NOMO-1 treated with dmso at 0.1 percent for 144 hours (cell line): ENCODE data around the gene AACS.
"Not testable (repeated sequence)": the region's sequence is repeated elsewhere in the genome, so short reads cannot be mapped to it uniquely, and the experiment has no call there.

Experiments used
- DNase-seq: peaks from one replicate; lab custom pipeline; 2025; ENCODE audit not compliant: unreplicated experiment; lab: John Stamatoyannopoulos, UW

The AACS gene

DNA sequence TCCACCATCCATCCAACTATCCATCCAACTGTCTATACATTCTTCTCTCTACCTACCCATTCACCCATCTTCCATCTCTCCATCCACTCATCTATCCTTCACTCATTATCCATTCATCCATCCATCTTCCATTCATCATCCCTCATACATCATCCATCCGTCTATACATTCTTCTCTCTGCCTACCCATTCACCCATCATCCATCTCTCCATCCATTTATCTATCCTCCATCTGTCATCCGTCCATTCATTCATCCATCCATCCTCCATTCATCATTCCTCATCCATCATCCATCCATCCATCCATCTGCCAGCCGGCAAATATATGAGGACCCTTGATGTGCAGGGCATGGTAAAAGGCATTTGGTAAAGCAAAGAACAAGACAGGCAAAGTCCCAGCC, 25.2 kb downstream of the AACS start:
- DNase-seq = no peak

DNA sequence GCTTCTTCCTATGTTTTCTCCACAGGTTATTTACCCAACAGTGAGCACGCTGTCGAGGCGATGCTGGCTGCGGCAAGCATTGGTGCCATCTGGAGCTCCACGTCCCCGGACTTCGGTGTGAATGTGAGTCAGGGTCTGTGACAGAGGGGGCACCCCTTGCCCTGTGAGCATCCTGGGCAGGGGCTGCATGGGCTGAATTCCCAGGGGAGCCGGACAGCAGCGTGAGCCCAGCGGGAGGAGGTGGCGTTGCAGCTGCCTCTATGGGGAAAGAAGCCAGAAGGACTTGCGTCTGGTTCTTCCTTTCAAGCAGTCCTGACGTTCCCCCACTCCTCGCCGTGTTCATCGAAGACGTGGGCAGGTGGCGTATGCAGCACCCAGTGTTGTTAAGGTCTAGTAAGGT, 26.2 kb downstream of the AACS start:
- no peak for DNase-seq

DNA sequence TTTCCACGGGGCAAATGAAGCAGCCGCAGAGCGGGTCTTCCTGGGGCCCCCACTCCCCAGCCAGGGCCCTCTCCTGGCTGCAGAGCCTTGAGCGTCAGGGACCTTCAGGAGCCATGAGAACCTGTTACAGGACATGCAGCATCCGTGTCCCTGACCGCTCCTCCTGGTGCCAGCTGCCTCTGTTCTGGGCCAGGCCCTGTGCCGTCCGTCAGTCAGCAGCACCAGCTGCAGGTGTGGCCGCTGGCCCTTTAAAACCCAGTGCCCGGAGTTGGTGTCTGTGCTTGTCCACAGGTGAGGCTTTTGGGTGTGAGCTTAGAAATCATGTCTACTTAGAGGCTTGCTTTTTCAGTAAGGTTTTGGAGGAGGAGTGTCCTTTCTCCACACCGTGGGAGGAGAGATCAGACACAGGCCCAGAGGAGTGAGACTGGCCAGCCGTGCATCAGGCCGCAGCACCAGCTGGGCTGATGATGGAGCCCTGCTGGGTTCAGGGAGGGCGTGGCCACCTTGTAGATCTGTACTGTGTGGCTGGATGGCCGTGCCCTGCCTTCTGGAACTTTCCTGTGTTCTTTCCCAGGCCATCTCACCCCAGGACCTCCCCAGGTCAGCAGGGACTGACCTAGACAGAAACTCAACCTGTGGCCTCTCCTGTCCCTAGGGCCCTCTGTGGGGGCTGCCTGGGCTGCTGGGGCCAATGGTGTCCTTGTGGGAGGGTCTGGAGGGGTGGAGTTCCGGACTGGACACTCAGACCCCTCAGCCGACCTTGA, 27.1 kb downstream of the AACS start:
- no peak for DNase-seq

DNA sequence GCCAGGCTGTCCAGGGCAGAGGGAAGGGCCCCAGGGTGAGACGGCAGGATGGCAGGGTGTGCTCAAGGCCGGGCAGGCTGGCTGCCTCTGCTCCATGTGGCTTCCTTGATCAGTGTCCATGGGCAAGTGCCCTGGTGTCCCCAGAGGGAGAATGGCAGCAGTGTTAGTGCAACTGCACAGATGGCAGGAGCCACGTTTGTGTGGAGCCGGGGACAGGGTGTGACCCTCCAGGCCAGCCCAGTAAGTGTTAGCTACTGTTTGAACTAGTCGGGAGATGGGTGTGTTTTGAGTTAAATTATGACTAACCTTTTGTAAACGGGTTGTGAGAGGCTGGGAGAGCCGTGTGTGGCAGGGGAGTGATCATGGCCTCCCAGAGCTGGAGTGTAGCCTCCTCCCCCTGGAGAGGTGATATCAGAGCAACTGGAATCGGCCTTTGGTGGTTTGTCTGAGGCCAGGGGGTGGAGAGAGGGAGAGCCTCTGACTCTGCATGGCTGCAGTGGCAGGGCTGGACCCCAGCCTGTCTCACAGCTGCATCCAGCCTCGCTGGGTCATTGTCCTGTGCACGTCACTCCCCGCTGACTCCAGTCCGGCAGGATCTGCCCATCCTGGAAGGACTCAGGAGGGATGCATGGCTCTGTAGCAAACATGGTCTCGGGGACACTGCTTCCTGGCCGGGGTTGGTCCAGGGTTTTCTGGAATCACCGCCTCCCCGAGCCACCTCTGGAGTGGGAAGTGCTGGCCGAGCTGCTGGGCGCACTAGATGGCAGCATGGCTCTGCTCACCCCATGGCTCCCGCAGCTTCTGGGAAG, 27.8 kb downstream of the AACS start:
- no peak for DNase-seq

DNA sequence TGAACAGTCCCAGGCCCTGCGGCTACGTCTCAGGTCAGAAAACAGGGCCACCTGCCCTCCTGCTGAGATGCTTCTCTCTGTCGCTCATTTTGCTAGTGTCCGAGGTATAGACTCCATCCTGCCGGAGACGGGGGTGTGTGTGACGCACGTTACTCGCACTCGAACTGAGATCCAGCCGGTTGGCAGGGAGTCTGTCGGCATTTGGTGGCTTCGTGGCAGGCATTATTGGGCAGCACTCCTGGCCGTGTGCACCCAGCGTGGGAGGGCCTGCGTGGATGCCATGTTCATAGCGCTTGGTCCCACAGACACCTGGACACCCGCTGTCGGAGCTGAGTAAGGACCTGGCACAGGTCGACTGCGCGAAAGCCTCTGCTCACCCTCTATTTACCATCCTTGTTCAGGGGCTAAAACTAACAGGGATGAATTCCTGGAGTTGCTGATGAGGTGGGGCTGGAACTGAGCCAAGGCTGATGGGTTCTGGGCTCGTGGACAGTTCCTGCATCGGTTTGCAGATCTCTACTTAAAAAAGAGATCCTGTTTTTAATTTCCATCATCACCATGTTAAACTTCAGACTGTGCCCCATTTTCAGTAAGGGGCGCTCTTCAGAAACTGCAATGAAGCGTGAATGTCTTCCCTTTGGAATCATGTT, 28.6 kb downstream of the AACS start:
- DNase-seq = no peak

DNA sequence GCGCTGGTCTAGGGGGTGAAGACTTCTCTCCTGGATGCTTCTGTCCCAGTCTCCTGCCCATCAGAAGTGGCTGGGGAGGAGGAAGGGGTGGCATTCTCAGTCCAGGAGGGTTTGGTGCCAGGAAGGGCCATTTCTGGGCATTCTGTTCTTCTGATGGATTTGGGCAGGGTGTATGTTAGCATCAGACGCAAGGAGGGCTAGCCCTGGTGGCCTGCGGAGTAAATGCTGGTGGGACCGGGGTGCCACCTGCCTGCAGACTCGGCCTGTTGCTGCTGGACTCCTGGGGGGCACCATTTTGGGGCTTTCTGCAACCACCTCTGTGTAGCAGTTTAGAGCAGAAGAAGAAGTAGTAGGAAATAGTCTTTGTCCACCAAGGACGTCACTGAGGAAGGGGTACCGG, 31.7 kb downstream of the AACS start:
- DNase-seq = no peak

DNA sequence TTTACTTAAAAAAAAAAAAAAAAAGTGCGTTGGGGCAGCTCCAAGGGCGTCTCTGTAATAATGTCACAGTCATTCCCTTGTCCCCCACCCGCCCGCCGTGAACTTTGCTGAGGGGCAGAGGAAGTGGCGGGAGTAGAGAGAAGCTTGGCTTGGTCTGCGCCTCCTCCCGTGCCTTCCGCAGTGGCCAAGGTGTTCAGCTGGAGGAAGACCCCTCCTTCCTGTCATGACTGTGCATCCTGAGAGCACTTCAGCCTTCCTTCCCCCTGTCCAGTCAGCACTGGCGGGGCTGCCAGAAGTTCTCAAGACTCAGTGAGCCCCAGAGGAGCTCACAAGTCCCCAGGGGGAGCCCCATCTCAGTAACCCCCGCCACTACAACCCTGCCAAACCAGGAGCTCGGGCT, 32.2 kb downstream of the AACS start:
- no peak for DNase-seq

DNA sequence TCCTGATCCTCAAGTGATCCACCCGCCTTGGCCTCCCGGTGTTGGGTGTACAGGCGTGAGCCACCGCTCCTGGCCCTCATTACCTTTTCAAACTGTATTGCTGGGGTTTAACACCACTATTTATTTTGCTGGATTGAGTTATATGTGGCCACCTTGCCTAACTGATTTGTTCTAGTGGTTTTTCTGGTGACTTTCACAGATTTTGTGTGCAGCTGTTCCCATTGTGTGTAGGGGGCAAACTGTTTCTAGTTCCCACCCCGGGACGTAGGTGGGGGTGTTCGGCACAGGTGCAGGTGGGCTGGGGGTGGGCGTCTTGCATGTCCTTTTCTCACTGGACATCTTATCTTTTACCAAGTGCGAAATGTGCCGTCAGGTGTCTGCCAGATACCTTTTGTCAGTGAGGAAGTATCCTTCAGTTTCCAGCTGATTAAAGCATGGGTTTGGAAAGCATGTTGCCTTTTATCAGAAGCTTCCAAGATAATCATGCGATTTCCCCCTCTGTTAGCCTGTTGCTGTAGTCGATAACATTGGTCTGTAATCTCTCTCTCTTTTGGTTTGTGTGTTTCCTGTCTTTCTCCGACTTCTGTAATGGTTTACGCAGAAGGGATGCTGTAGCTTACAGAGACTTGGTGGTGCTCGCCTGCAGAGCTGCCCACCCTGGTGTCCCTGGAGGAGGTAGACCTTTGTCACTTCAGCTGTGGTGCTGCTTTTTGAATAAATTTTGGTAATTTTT, 33.6 kb downstream of the AACS start:
- DNase-seq = no peak

DNA sequence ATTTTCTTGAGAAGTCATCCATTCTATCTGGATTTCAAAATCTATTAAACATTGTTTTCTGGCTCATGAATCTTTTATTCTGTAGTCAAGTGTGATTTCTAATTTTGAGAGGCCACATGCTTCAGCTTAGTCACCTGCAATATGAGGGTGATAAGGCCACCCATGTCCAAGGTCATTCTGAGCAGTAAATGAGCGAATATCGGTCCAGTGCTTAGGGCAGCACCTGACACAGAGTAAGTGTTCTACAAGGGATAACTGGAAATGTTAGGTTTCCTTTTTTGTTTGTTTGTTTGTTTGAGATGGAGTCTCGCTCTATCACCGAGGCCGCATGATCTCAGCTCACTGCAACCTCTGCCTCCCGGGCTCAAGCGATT, 34.2 kb downstream of the AACS start:
- no peak for DNase-seq

DNA sequence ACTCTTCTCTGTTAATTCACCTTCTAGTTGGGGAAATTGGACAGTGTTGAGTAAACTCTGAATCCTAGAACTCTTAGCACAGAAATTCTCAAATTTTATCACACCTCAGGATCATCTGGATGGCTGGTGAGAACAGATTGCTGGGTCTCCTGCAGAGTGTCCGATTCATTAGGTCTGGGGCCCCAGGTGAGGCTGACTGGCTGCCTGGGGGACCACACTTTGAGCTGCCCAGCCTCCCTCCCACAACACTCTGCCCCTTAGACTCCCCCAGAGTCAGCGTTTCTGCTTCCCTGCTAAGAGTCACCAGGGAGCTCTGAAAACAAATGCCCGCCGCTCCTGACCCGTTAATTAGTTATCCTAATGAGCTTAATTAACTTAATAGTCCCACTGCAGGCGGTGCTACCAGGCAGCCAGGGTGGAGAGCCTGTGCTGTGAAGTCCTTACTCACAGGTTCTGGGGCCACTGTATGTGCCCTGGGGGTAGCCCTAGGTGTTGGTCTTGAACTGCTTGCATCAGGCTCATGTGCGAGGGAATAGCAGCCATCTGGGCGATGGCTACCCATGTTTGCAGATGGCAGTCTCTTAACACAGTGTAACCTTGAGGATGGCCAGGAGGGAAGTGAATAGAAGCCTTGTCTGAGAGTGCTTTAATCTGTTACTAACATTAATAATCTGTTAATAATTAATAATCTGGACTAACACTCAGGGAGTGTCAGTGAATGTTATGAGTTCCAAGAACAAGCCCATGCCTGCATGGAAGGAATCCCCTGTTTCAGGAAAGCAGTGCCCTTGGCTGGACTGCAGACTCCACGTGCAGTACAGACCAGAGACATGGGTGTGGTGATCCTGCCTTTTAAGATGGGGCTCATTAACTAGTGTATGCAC, 35.6 kb downstream of the AACS start:
- DNase-seq = no peak

DNA sequence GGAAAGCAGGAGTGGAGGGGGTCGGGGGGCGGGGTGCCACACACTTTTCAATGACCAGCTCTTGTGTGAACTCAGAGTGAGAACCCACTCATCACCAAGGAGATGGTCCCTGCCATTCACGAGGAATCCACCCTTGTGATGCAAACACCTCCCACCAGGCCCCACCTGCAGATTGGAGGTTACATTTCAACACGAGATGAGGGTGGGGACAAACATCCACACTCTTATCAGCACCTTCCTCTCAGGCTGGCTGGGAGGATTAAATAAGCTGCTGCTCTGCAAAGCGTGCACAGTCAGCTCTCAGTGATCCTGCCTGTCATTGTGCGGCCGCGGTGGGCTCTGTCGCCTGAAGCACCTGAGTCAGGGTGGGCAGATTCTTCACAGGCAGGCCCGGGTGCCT, 39.7 kb downstream of the AACS start:
- no peak for DNase-seq

DNA sequence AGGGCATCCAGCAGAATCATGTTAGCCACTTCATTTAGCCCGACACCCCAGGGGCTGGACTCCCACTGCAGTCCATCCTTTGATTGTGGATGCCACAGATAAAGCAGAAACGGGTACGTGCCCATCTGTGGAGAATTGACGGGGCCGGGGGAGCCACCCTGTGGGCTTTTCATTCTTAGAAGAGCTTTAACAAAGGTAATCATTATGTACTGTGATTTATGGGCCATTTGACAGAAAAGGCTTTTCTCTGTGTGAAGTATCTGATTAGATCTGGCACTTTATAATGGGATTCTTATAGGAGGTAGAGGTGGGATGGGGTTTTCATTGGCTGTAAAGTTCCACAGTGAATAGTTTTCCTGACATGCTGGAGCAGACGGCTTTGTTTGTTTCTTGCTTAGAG, 40.4 kb downstream of the AACS start:
- DNase-seq = no peak

DNA sequence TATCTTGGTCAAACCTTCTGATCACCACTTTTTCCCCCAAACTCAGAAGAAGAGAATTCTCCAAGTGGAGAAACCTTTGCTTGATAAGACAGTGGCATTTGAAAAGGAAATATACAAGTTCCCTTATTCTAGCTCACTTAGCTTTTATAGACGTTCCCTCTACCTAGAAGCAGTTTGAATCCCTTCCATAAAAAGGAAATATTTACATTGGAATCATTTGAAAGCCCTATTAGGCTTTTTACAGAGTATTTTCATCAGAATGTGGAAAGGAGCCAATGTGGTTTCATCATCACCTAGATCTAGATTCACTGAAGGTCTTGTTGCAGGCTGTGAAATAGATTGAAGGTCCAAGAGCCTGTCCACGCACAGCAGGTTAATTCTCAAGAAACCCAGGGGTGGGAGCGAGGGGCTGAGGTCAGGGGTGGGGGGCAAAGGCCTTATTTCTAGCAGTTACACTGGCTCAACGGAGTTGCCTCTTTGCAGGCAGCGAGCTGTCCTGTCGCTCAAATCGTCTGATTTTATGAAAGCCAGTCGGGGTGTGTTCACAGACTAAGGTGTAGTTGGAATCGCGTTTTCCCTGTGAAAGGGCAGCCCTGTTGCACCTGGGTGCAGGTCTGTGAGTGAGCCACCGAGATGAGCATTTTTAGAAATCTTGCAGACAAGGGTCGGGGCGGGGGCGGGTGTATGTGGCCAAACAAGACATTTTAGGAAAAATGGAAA, 45.6 kb downstream of the AACS start:
- DNase-seq = no peak

DNA sequence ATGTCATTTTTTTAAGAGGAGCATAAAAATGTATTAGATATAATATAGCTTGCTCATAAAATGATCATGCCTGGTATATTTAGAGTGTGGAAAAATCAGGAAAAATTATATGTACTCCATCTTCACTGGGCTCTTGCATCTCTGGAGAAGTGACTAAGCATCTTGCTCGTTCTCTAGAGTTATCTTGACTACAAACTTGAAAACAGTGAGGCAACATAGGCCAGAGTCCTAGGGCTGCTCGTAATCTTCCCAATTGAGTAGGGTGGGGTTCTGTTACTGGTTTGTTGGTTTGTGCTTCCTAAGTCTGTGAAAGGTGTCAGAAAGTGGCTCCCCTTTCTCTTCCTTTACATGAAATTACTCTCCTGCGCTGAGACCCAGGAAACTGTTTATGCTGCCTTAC, 46.2 kb downstream of the AACS start:
- no peak for DNase-seq

DNA sequence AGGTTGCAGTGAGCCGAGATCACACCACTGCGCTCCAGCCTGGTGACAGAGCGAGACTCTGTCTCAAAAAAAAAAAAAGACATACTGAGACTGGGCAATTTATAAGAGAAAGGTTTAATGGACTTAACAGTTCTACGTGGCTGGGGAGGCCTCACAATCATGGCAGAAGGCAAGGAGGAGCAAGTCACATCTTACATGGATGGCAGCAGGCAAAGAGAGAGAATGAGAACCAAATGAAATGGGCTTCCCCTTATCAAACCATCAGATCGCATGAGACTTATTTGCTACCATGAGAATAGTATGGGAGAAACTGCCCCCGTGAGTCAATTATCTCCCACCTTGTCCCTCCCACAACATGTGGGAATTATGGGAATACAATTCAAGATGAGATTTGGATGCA, 47.4 kb downstream of the AACS start:
- DNase-seq = not testable (repeated sequence)

DNA sequence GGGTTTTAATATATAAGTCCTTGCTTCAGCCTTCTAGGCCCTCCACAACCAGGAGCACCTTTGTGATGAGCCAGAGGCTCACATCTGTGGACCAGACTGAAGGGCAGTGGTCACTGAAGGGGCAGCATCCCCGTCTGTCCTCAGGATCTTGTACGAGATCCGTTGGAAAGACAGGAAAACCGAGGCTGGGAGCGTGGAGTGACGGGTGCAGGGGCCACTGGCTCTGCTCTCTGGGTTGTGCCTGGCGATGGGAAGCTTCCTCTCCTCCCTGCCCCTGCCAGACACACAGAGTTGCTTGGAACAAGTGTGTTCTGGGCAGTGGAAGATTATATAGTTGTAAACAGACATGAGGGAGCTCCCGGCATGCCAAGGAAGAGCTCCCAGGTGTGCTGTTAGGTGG, 48.0 kb downstream of the AACS start:
- no peak for DNase-seq

DNA sequence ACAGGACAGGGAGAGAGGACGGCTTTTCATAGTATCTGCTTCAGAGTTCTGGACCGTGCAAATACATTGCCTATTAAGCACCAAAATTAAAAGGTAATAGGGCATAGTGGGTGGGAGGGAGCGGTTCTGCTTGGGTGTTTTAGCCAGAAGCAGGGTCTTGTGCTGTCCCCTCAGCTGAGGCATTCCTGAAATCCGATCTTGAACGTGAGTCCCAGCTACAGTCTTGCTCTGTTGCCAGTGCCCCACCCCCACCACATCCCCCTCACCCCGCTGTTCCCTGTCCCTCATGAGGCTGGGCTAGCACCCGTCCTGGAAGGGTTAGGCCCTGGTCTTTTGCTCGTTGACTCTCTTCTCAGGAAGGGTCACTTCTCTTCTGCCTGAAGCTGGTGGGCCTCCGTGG, 48.6 kb downstream of the AACS start:
- no peak for DNase-seq

DNA sequence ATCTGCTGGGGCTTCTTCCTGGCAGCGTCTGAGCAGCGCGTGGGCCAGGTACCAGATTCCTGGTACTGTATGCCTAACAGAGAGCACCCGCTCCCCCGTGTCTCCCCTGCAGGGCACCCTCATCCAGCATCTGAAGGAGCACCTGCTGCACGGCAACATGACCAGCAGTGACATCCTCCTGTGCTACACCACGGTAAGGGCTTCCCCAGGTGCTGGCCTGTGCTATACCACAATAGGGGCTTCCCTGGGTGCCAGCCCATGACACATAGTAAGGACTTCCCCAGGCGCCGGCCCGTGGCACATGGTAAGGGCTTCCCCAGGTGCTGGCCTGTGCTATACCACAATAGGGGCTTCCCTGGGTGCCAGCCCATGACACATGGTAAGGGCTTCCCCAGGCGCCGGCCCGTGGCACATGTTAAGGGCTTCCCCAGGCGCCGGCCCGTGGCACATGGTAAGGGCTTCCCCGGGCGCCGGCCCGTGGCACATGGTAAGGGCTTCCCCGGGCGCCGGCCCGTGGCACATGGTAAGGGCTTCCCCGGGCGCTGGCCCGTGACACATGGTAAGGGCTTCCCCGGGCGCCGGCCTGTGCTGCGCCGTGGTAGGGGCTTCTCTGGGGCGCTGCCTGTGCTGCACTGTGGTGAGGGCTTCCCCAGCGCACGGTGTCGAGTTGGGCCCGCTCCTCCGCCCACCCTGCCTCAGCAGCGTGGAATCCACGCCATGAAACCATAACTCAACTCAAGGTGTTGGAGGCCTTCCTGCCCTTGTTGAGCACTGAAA, 49.3 kb downstream of the AACS start:
- DNase-seq = no peak

DNA sequence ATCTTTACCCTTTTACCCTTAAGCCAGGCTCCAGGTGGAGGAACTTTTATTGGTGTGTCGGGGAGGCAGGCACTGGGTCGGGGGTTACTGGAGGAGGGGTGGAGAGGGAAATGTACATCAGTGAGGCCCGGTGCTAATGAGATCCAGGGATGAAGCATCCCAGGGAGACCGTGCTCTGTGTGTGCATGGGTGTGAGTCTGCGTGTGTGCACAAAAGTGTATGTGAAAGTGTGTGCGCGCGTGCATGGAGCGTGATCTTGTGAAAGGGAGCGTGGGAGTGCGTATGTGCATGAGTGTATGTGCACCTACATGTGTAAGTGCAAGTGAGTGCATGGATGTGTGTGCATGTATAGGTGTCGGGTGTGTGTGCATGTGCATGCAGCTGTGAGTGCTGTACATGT, 55.3 kb downstream of the AACS start:
- DNase-seq = no peak
